NOMO-1 (cell line): ENCODE results near the gene PRRT4.

Experiments
- DNase-seq, 2 experiments: peaks; one replicate each; lab custom pipeline; 2025; ENCODE audit not compliant: unreplicated experiment in 2 of 2; lab: John Stamatoyannopoulos, UW

The PRRT4 gene

DNA sequence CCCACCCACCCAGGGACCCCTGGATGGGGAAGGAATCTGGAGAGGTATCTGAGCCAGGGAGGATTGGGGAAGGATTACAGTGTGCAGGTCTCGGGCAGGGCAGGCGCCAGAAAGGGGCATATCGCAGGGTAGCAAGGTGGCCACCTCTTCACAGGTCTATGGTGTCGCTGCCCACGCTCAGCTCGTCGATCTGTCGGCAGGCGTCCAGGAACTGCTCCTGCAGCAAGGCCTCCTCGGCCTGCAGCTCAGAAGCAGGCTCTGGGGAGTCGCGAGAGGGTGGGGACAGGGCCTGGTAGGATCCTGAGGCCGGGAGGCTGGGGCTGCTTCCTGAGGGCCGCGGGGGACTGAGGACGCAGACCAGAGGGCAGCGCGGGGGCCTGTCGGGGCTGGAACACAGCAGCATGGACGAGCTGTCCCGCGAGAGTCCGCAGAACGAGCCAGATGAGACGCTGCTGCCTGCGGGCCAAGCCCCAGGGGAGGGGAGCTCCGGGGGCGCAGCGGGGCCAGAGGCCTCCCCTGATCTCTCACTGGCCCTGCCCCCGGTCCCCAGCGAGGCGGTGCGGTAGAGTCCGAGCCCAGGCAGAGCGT lies 10.7 kb downstream of the PRRT4 start:
- DNase-seq = no peak

DNA sequence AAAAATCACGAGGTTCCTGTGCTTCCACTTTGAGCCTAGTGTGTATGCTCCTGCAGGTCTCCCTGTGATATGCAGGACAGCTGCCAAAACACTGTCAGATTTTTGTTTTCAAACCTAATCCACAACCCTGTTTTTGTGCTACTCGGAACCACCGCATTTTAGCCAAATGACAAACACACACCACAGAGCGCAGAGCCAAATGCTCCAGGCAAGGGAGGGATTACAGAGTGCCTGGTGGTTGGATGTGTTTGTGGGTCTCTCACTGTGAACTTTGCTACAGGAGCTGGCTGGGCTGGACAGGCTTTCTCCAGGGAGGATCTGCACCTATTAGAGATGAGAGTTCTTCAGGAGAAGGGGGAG lies 12.0 kb downstream of the PRRT4 start:
- DNase-seq = no peak

DNA sequence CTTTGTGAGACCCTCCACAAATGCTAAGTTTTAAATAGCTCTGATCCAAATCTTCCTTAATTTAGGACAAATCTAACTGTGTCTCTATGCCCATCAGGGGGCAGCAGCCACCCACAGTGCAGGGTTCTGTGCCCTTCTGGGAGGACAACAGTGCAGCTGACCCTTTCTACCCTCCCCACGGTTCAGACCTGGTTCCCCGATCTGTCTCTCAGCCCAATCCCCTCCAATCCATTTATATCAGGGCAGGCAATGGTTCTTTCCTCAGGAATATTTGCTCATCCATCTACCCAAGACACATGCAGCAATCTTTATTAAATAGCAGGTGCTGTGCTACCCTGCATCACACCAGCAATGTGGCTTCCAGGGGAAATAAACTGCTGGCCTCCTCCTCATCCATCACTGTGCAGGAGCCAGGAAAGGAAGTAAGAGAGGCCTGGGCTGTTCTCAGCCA lies 13.8 kb downstream of the PRRT4 start:
- DNase-seq = peak in 1 of 2 experiments; percentile 35

DNA sequence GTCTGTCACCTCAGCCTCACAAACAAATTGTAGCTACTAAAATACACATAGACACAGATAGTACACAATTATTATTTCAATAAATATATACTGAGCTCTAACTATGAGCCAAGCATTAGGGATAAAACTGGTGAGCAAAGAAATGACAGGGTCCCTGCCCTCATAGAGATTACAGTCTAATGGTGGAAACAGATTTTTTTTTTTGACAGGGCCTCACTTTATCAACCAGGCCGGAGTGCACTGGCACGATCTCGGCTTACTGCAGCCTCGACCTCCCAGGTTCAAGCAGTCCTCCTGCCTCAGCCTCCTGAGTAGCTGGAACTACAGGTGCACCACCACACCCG lies 17.1 kb downstream of the PRRT4 start:
- DNase-seq = no peak

DNA sequence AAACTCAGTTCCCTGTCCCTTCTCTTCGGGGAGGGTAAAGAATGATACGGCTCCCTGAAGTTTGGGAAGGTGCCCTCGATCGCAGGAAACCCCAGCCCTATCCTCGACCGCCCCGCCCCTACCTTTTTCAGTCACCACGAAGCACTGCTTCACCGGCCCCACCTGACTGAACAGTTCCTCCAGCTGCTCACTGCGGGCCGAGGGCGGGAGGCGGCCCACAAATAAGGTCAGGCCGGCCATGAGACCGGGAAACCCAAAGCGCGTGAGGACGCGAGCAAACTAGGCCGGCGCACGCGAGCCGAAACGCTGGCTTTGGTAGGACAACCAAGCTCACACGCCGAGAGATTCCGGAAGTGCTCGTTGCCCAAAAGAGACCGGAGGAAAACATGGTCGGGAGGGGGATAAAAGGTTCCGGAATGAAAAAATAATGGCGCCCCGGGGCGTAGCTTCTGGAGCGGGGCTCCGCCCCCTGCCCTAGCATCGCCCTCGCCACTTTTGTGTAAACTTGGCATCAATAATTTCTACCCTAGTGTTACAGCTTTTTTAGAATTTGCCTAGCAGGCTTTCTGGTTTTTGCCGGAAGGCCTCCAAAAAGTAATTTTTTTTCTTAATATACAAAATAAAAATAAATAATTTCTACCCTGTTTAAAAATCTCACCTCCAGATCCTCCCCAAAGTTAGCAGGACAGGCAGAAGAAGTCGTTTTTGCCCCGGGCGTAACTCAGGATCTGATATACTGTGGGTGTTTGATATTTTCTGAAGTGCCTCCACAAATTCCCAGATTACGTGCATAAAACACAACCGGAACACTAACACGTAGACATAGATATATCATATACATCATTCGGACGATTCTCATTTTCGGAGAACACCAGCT lies 17.7 kb downstream of the PRRT4 start, which contains the start of gene RBM28:
Gene RBM28 (minus strand): TSS at position 355 of the 877 bp plus-strand sequence. CDS start 115 bp downstream, at position 240.
- DNase-seq = peak; percentile 70 to 78

DNA sequence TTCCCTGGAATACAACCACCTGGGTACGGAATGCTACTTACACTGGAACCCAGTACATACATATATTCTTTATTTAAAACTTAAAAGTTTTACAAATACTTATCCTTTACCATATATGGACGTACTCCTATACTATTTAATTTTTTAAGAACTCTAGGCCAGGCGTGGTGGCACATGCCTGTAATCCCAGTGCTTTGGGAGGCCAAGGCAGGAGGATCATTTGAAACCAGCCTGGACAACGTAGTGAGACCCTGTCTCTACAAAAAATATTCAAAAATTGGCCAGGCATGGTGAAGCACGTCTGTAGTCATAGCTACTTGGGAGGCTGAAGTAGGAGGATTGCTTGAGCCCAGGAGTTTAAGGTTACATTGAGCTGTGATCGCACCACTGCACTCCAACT lies 19.8 kb downstream of the PRRT4 start:
- DNase-seq = no peak

DNA sequence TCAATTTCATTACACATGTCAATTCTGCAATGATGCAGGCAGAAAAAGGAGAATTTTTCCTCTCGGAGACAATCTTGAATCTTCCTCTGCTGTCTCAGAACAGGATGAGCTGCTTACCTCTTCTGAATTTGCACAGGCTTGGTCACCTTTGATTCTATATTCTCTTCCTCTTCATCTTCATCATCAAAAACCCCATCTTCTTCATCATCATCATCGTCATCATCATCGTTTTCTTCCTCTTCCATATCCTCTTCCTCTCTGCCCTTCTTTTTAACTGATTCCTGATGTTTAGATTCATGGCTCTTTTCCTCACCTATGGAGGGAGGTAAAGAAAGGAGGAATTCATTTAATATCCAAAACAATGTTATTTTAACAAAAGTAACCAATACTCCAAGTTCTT lies 25.8 kb downstream of the PRRT4 start:
- no peak for DNase-seq

DNA sequence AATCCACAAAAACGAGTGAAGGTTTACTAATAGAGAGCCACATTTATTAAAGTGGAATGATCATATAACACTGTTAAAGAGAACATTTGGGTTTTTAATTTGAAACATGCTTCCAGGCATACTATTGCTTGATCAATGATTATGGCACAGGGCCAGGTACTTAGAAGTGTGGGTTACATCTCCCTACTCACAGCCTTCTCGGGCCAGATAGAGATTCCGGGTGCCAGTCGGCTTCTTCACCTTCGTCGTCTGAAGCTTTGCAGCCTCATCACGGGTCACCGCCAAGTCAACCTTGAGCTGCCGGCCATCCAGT lies 37.2 kb downstream of the PRRT4 start:
- no peak for DNase-seq

DNA sequence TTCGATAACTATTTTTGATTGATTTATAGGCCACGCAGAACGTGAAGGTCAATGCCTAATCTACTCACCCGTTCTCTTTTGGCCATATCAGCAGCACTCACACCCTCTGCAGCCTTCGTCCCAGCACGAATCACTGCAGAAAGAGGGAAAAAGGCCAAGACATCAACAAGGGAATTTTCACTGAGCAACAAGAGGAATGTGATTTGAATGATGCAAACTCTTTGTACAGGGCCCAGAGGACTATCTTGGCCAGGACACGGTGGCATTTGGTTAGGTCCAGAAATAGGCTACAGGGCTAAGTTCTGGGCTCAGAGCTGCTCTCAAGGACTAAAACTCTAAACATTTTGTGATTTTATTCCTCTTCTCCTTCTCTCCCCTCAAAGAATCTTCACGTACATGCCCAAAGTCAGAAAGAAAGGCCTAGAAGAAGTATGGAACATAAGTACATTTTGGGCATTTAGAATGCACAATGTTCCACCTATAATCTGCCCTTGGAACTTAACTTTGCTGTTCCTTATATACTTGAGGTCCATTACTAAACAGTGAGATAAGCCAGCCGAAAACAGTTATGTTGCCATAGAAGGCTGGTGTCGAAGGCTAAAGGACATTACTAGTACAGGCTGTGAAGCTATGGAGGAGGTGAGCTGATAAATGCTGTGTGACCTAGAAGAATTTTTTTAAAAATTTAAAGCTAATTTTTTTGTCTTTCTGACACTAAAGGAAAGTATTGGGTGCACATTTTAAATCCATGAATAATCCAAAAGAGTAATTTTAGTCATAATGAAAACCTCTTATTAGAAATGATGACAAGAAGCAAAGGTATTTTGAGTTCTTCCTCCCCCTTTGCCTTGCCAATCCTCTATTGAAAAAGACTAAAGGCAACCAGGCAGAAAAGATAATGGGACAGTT lies 37.8 kb downstream of the PRRT4 start:
- no peak for DNase-seq

DNA sequence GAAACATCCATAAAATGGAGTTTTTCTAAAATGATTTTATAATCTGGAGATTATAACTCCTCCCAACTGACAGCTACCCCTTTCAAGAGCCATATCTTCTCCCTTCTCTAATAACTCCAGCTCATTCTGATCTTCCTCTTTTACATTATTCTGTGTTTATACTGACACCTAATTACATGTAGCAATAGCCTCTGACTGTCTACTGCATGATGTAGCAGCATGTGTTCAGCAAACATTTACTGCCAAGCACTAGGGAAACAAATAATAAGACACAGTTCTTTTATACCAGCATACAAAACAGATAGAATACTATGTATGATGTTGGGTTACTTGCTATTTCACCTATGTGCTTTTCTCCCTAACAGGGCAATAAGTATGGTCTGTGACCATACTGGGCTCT lies 38.5 kb downstream of the PRRT4 start:
- no peak for DNase-seq

DNA sequence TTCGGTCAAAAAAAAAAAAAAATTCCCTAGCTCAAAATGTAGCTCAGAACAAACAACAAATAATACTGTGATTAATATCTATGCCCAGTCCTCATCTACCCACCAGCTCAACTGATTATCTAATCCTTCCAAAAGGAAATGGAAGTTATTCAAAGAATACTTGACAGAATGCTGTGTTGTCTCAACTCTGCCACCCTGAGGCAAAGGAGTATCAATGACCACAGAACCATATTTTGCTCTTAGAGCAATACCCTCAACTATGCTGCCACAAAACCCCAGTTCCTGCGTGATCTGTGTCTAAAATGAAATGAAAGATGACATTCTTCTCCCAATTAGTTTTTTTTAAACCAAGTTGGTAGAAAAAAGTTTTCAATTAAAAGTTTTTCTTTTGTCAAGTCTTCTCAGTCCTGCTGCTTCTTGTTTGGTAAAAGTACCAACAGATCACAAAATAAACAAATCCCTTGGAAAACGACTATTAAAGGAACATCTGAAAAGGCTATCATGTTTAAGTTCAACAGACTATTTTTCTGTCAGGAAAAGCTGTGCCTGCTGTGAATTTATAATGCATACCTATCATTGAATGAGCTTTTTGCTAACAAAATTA lies 39.3 kb downstream of the PRRT4 start:
- DNase-seq = peak in 1 of 2 experiments; percentile 7

DNA sequence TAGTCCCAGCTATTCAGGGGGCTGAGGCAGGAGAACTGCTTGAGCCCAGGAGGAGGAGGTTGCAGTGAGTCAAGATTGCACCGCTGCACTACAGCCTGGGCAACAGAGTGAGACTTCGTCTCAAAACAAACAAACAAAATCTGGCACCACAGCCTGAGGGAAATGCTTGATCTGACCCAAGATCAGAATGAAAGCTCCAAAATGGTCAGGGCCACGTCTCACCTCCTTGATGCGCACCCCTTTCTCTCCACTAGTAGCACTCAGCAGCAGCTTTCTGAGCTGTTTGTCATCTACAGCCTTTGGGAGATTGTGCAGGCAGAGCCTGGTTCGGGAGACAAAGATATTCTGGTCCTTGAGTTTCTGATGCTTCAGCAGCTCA lies 40.5 kb downstream of the PRRT4 start:
- DNase-seq = no peak

DNA sequence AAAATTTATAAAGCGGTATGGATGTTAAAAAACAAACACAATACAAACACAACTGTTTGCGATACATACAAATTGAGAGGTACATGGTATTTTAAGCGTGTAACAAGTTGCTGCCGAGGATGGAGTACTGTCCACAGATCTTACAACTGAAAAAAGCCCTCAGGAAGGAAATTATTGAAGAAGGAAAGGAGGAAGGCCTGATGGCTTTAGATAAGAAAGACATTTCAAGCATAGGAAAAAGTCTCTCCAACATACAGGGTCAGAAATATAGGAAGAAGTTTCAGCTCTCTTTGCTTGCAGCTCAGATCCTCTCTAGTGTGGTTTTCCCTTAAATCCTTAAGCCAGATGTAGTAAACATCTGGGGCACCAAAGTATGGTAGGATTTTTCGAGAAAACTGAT lies 42.8 kb downstream of the PRRT4 start:
- no peak for DNase-seq

DNA sequence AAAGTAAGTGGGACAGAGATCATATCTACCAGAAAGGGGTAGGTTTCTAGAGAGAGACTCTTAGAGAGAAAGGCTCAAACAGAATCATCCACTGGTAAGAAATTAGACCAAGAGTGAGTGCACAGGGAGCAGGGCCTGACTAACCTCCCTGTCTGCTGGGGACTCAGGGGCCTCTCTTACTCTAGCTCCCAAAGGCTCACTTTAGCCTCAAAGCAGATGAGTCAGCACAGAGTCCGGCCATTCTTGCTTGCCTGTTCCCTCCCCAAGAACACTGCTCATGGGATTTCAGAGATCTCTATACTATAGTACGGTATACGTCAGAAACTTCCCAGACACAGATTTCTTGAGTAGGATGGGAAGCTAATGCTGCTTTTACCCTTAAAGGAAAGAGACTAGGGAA lies 50.5 kb downstream of the PRRT4 start:
- DNase-seq = no peak

DNA sequence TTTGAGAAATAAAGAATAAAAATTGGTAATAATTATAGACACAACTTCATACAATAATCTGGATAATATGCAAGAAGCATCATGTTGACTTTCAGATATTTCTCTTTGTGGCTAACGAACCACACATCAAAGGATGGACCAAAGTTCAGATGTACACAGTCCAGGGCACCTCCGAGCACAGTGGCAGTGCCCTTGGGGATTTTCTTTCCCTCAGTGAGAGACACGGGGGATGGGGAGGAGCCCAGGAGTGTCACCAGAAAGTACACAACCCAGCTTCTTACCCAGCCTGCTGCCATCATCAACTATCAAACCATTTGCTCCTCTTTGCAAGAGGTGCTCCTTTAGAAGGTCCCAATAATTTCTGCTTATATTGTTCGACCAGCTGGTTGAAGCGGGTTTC lies 51.0 kb downstream of the PRRT4 start:
- DNase-seq = no peak

DNA sequence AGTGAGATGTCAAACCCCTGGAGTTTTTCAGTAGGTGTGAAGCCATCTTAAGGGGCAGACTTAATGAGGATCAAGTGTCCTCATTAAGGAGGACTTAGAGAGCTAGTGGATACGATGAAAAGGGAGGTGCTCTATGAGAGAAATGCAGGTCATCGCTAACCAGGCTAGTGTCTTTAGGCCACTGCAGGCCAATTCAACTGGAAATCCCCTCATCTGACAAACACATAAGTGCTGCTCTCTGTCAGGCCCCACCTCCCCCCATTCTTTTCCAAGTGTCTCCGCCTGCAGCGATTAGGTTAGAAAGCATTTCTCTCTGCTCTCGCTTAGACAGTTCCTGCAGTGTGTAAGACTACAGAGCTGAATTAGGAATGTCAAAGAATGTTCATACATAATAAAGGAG lies 51.5 kb downstream of the PRRT4 start:
- DNase-seq = no peak

DNA sequence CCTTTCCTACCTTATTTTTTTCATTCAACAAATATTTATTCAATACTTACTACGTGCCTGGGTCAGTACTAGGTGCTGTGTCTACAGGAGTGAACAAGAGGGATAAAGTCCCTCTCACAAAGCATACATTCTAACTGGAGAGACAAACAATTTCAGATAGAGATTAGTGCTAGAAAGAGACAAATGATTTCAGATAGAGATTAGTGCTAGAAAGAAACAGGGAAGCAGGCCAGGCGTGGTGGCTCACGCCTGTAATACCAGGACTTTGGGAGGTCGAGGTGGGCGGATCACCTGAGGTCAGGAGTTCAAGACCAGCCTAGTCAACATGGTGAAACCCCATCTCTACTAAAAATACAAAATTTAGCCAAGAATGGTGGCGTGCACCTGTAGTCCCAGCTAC lies 52.4 kb downstream of the PRRT4 start:
- DNase-seq = no peak

DNA sequence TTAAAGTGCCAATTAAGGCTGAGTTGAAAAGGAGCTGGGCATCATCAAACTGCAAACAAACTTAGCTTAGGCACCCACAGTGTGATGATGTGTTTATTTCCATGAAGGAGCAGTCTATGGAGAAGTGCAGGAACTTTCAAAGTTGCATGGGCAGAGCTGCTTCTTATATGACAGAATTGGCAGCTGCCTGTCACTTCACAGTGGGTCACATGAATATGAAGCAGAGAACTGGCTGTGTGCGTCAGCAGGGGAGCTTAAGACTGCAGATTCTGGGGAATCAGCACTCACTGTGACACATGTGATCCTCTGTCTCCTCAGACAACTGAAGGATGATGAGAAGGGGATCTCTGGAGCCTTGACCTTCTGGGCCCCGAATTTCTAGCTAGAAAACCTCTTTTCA lies 54.4 kb downstream of the PRRT4 start:
- DNase-seq = no peak

DNA sequence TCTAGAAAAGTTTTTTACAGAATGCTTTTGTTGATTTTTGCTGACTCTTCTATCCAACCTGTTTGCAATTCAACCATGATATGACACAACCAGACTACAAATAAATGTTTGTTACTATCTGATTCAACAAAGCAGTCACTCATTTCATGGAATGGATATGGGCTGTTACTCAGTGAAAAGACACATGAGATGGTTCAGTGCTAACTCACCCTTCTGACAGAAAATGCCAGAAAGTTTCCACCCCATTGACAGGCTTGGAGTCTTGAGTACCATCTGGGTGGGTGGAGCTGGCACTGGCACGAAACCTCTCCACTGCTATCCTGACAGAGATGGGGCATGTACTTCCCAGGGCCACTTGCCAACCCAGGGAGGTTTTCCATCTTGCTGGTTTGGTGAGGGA lies 57.3 kb downstream of the PRRT4 start:
- DNase-seq = no peak

DNA sequence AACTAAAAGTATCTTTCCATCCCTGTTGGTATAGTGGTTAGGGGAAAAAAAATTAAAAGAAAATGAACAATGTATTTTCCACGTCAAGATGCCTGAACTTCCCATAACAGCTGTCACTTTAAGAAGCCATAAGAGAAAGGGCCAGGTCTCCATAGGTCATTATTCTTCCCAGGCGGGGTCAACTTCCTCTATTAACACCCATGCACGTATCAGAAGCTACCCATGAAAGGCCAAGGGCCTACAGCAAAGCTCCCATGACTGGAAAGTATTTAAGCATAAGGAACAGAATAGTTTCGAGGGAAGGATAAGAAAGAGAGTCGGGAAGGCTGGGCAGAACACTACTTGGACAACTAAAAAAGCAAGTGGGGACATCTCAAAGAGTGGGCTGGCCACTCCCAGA lies 57.8 kb downstream of the PRRT4 start:
- DNase-seq = no peak

DNA sequence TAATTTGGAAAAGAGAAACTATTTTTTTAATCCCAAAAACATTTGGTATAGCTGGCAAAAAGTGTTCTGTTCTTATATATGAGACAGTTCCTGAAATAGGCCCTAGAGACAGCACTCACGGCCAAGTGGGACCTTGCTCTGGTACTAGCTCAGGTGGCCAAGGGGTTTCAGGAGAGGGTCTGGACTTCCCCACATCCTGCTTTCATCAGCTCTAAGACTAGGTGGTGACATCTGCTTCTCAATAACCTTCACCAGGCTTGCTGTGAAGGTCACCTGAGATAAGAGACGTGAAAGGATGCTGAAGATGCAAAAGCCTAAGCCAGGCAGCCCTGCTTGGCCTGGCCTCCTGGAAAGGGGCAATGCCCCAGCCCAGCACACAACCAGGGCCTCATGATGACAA lies 58.4 kb downstream of the PRRT4 start:
- DNase-seq = no peak
